ENCODE data around the gene CST7.
"Not testable (repeated sequence)": the region's sequence is repeated elsewhere in the genome, so short reads cannot be mapped to it uniquely, and the experiment has no call there.

CST7 gene

GRCh38 chr20:24987873-24988835 lies 39.1 kb downstream of the CST7 start:
- DNase-seq, result no peak

- no peak for DNase-seq
Observed at GRCh38 chr20:24989162-24989561, 40.1 kb downstream of the CST7 start.

GRCh38 chr20:24990810-24991252 lies 41.8 kb downstream of the CST7 start:
- no peak for DNase-seq

- DNase-seq, result peak; percentile 38
Observed at GRCh38 chr20:24991897-24992486, 42.9 kb downstream of the CST7 start.

- peak; percentile 94 for DNase-seq
Observed at GRCh38 chr20:24992487-24993205, 43.6 kb downstream of the CST7 start, which contains the start of gene APMAP. APMAP (minus strand) TSS chr20:24992751; CDS start chr20:24992688, 63 bp downstream.

GRCh38 chr20:24993337-24994185 lies 44.5 kb downstream of the CST7 start:
- DNase-seq, result peak; percentile 59

- DNase-seq, result no peak
Observed at GRCh38 chr20:24994186-24994465, 45.1 kb downstream of the CST7 start.

GRCh38 chr20:24994470-24995368 lies 45.6 kb downstream of the CST7 start:
- peak; percentile 93 for DNase-seq

GRCh38 chr20:24995741-24996448 lies 46.8 kb downstream of the CST7 start:
- peak; percentile 70 for DNase-seq

GRCh38 chr20:24996449-24997377 lies 47.6 kb downstream of the CST7 start:
- DNase-seq, result no peak

- DNase-seq, result no peak
Observed at GRCh38 chr20:24998121-24998520, 49.1 kb downstream of the CST7 start.

- no peak for DNase-seq
Observed at GRCh38 chr20:24998631-24999445, 49.8 kb downstream of the CST7 start.

GRCh38 chr20:24999568-24999967 lies 50.5 kb downstream of the CST7 start:
- no peak for DNase-seq

GRCh38 chr20:25000268-25000801 lies 51.3 kb downstream of the CST7 start:
- peak; percentile 97 for DNase-seq

GRCh38 chr20:25001323-25001722 lies 52.3 kb downstream of the CST7 start:
- not testable (repeated sequence) for DNase-seq

- DNase-seq, result no peak
Observed at GRCh38 chr20:25003002-25003401, 53.9 kb downstream of the CST7 start.

- DNase-seq, result no peak
Observed at GRCh38 chr20:25005220-25005619, 56.2 kb downstream of the CST7 start.

GRCh38 chr20:25005661-25006060 lies 56.6 kb downstream of the CST7 start:
- no peak for DNase-seq

All from hematopoietic multipotent progenitor cell treated with erythropoietin and hydrocortisone succinate and interleukin-3 and kit ligand, for 8 days (in vitro differentiated cells).